ENCODE measurements around the gene EWSR1.

Gene EWSR1

GRCh38 chr22:29269731-29270474 lies 1.8 kb downstream of the EWSR1 start:
- no peak for DNase-seq (ENCODE audit: low read depth)

DNA sequence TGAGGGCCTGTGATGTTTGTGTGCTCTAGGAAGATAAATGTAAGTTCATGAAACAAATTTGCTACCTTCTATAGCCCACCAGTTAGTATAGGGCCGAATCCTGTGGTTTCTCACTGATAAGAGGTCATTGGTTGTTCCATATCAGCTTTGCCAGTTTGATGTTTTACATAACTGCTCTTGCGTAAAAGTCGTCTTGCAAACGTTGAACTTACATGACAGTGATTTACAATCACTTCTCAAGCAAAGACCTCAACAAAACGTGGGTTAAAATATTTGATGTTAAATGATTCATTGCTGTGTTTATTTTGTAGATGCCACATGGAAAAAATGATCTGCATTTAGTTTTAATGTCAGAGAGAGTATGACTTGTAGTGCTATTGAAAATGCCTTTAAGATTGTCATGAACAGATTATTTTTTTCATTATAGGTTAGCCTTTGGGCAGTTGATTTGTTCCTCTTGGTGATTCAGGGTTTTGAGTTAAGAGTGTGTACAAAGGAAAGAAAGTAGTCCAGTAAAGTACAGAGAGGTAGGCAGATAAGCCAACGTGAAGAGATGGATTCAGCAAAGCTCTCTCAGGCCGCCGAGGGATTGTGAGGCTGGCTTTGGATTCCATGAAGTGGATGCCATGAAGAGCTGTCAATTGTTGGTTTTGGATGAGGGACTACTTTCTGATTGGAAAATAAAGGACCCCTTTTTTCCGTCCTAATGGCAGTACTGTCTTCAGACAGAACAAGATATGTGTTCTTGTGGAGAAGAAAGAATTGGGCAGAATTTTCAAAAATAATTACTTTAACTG lies 2.6 kb downstream of the EWSR1 start:
- no peak for DNase-seq (ENCODE audit: low read depth)

DNA sequence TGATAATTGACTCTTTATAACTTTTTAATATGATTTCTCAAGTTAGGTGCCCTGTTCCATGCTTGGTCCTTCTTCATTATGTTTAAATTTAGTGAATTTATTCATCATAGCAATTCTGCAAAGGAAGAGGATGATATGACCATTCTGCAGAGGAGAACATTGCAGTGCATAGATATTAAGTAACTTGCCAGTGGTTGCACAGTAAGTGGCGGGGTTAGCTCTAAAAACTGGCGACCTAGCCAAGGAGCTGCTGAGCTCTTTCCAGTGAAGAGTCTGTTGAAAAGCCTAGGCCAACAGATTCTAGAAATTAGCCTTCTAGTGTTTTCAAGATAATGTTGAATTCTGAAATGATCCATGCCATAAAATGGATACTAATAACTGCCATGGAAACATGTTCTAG lies 4.6 kb downstream of the EWSR1 start:
- DNase-seq (ENCODE audit: low read depth), result no peak

DNA sequence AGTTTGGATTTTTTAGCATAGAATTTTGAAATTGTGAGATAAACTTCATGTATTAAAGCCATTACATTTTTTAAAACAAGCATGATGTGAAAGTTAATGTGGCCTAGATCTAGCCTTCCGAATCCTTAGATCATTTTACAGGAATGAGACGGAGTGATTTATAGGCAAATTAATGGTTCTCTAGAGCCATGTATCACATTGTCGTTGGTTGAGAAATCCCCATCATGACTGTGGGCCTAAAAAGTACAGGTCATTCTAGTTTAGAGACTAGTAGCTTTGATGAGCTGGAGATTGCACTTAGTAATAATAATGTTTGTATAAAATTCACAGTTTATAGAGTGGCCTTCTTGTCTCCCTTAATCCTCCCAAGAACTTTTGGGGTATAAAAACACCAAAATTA lies 7.1 kb downstream of the EWSR1 start:
- no peak for DNase-seq (ENCODE audit: low read depth)

DNA sequence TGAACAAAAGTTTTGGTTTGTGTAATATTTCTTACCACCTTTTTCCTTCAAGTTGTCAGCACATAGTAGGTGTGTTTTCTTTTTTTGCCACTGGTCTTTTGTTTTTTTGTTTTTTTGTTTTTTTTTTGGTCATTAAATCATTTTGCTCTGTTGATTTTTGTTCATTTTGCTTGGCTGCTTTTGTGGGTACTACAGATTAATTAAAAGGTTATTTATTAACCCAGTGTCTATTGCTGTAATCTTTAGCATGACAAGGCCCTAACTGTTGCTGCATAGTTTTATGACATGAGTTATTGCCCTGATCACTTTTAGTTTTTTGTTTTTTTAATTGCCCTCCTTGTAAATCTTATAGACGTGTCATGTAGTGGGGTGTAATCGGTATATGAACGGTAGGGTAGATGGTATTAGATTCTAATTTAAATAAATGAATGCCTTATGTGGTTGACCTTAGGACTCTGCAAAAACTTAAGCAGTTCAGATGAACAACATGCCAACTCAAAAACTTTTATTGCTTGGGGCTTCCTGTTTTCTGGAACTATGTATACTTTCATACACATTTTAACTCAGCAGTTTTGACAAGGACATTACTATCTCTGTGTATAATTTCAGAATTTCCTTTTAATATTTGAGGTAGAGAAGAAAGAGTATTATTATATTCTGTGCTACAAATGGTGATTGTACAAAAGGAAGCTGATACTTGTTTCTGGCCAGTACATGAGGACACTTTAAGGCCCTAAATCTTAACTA lies 7.9 kb downstream of the EWSR1 start:
- DNase-seq (ENCODE audit: low read depth), result no peak

DNA sequence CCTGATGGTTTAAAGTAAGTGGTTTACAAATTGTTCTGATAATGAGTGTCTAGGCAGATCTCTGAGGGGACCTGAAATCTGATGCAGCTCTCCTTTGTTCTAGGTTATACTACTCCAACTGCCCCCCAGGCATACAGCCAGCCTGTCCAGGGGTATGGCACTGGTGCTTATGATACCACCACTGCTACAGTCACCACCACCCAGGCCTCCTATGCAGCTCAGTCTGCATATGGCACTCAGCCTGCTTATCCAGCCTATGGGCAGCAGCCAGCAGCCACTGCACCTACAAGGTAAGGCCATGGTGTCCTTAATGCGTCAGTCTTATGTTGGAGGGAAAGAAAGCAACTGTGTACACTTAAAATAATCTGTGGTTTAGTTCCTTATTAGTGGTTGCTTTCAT lies 9.9 kb downstream of the EWSR1 start:
- DNase-seq (ENCODE audit: low read depth), result no peak

DNA sequence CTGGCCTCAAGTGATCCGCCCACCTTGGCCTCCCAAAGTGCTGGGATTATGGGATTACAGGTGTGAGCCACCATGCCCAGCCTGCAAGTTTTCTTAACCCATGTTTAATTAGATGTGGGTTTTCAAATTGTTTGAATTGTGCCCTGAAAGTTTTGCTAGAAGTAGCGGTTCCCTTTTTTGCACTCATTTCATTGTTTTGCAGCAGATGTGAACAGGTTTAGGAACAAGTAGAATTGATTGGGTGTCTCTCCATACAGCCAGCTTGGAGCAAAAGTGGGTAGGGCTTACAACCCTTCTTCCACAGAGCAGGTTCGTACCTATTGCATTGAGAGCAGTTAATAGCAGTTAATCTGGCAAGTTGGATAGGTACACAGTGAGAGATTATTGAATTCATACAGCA lies 16.1 kb downstream of the EWSR1 start:
- no peak for DNase-seq (ENCODE audit: low read depth)

DNA sequence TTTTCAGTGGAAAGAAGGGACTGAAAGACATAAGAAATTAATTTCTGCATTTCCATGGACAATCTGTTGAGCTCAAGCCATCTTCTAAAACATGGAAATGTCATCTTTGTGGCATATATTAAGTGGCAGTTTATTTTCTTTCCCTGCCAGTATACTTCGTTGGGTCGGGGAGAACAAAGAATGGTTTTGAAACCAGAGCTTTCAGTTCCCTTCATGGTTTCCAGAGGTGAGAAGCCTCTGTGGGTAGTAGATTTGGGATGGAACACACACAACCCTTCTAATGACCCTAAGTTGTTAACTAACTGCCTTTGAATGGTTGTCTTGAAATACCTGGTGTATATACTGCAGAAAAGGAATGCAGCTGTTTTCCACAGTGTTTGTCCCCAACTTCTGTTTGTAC lies 20.8 kb downstream of the EWSR1 start:
- no peak for DNase-seq (ENCODE audit: low read depth)

- DNase-seq (ENCODE audit: low read depth), result no peak
Measured at GRCh38 chr22:29290061-29290460, 22.0 kb downstream of the EWSR1 start.

GRCh38 chr22:29291215-29291614 lies 23.1 kb downstream of the EWSR1 start:
- DNase-seq (ENCODE audit: low read depth), result no peak

DNA sequence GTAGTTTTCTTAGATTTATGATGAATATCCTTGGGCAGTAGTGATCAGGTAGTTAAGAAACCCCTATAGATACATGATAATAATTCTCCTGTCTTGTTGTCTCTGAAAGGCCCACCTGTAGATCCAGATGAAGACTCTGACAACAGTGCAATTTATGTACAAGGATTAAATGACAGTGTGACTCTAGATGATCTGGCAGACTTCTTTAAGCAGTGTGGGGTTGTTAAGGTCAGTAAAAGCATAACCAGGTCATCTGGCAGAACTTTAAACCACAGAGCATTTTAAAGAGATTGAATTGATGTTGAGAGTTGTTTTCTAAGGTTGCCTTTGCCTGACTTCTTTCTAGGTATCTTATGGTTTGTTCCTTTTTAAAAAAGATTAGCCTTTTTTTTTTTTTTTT lies 24.3 kb downstream of the EWSR1 start:
- DNase-seq (ENCODE audit: low read depth), result no peak

- no peak for DNase-seq (ENCODE audit: low read depth)
Measured at GRCh38 chr22:29298641-29299040, 30.6 kb downstream of the EWSR1 start.

GRCh38 chr22:29299136-29299900 lies 31.2 kb downstream of the EWSR1 start:
- no peak for DNase-seq (ENCODE audit: low read depth)

GRCh38 chr22:29300467-29300806 lies 32.4 kb downstream of the EWSR1 start:
- DNase-seq (ENCODE audit: low read depth), result no peak

DNA sequence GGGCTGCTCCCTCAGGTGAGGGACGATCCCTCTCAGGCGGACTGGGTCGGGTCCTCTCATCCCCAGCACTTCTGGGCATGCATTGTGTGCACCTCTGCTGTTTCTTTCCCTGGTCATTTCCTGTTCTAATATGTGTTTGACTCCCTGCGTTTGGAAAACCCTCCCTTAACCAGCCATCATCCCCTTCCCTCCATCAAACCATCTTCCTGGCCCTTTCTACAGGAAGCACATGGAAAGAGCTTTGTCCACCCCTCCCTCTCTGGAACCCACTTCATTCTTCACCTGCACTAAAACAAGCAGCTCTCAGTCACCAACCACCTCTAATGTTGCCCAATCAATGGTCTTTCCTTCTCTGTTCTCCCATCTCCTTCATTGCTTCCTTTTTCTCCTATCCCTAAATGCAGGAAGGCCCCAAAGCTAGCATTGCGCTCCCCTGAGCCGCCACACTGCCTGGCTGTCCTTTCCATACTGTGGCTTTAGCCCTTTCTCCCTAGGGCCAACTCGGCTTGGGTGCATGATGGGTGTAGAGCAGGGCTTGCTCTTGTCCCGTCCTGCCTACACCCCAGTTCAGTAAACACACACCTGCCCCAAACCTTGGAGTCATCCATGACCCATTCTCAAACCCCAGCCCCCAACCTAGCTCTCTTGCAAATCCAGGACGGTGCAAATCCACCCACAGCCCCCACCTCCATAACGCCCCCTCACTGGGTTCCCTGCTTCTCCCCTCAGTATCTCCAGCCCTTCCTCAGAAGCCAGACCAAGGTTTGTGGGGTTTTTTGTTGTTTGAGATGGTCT lies 32.9 kb downstream of the EWSR1 start:
- no peak for DNase-seq (ENCODE audit: low read depth)

GRCh38 chr22:29301716-29302401 lies 33.8 kb downstream of the EWSR1 start:
- DNase-seq (ENCODE audit: low read depth), result no peak

GRCh38 chr22:29302402-29302680 lies 34.3 kb downstream of the EWSR1 start:
- DNase-seq (ENCODE audit: low read depth), result no peak

DNA sequence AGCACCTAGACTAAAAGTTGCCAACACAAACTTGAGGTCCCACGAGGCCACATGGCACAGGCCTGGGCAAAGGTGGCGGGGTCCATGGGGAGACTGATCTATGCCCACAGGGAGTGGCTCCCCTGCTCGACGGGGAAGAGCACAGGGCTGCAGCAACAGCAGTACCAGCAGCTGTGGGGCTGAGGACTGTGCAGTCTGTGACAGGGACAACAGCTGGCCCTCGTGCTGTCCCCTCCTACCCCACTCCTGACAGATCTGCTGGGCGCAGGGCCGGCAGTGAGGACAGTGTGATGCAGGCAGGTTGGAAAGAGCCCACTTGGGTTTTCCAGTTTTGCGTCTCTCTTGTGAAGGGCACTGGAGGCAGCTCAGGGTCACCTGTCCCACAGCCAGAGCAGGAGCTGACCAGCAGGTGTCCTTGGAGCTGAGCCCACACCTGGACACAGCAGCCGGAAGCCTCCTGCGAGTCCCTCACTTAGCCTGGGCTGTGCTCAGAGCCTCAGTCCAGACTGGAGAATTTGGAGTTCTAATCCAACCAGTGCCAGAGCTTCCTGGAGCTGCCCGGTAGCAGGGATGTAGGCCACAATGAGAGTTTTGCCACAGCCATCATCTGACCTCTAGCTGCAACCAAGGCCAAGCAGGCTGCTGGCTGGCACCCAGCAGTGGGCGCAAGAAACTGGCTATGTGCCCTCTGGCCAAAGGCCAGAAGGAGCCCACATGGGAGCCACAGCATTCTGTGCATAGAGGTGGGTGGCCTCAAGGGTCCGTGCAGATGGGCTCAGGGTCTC lies 34.8 kb downstream of the EWSR1 start:
- DNase-seq (ENCODE audit: low read depth), result no peak

DNA sequence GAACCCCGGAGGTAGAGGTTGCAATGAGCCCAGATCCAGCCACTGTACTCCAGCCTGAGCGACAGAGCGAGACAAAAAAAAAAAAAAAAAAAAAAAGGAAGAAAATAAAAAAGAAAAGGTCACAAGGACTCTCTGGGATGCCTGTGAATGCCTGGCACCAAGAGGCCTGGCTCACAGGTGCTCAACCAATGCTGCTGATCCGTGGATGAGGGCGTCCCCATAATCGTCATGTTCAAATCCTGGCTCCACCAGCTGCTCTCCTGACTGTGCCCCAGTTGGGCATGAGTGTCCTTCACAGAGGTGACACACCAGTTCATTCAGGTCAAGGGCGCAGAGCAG lies 37.7 kb downstream of the EWSR1 start:
- DNase-seq (ENCODE audit: low read depth), result no peak

GRCh38 chr22:29306175-29306834 lies 38.2 kb downstream of the EWSR1 start, which contains the start of gene GAS2L1:
Gene GAS2L1 (plus strand): TSS chr22:29306650. CDS start chr22:29308106, 1,456 bp downstream.
- DNase-seq (ENCODE audit: low read depth), result no peak
